NCI-H1417 (cell line): ENCODE data around the gene HPCA.

Experiments
- DNase-seq, 3 experiments: peaks; one replicate each; lab custom pipeline; 2025; lab: John Stamatoyannopoulos, UW

The HPCA gene

GRCh38 chr1:32886004-32886827 is at the start of gene HPCA:
TSS of gene HPCA (plus strand) at chr1:32886491. CDS start at chr1:32888899, 2,408 bp downstream.
- peak in 2 of 3 experiments; percentile 48 to 53 for DNase-seq

- DNase-seq: peak in 2 of 3 experiments; percentile 17 to 74
These were observed 37.8 kb upstream of the HPCA start for GRCh38 chr1:32848354-32849063.

DNA sequence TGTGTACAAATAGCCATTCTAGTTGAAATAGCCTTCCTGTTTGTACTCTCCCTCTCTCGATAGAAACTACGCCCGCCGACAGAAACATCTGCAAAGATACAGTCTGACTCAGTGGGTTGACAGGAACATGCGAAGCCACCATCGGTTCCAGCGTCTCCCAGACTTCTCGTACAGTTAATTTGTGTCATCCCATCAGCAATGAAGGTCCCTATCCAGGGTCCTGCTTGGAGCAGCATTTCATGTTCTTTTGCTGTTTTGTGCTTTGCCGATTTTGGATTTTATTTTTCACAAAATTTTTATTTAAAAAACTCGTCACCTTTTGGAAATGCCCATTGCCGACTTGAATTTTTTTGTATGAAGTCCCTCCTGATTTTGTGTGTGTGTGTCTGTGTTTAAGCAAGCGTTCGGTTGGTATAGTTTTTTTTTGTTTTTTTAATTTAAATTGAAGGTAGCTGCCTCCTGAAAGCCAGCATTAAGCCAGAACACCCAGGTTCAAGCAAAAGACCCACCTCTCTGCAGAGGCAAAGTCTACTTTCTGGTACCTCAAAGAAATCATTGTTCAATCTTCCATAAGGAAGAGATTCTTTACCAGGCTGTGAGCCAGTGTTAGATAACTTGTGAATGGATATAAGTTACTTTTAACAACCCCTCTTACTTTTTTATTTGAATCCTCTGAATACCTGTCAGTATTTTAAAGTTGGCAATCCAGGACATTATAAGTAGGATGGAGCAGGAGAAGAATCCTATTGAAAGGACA is 30.3 kb upstream of the HPCA start:
- no peak for DNase-seq

DNA sequence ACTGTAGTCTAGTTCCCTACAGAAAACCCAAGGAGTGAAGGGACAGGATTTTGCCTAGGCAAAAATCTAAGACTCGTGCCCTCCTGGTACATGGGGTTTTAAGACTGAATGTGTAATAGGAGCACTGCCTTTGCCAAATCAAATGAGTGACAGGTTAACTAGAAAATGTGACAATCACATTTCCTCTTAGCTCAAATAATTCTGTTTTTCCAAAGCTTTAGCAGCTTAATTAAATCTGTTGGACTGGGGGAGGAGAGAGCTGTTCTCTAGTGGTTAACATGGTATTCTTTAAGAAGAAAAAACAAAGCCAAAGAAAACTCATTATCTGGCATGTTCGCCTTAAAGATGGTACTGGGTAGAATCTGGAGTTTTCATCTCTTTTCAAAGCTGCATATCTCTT is 28.2 kb upstream of the HPCA start:
- no peak for DNase-seq

DNA sequence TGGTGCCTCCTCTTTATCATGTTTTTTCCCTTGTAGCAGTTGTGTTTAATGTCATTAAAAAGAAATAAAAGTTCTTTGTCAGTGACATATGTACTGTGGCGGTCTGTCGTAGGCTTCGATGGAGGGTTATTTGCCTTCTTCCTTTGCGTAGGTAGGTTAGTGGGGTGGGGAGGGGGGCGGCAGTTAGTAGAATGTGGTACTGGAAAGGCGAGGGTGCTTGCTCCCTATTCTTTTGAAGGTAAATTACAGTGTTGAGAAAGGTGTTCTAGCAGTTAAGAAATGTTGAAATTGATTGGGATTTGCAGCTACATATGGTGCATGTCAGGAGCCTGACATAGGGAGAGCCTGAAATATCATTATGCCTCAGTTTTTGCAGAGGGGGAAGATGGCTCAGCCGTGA is 27.5 kb upstream of the HPCA start:
- DNase-seq: no peak

DNA sequence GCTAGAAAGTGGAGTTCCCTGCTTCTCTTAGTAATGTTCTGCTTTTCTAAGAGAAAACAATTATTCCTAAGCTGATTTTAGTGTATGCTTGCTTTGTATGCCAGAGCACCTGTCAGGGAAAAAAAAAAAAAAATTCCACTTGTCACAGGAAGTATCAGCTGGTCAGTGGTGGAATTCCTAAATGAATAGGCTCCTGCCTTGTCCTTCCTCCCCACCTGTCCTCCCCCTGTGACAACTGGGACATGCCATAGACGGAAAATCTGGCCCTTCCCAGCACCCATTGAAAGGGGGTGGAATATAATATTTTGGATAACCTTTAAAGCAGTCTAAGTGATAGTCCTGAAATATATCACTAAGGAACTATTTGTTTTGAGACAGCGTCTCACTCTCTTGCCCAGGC is 26.4 kb upstream of the HPCA start:
- DNase-seq: no peak

- no peak for DNase-seq
These were observed 25.7 kb upstream of the HPCA start for GRCh38 chr1:32860566-32860965.

DNA sequence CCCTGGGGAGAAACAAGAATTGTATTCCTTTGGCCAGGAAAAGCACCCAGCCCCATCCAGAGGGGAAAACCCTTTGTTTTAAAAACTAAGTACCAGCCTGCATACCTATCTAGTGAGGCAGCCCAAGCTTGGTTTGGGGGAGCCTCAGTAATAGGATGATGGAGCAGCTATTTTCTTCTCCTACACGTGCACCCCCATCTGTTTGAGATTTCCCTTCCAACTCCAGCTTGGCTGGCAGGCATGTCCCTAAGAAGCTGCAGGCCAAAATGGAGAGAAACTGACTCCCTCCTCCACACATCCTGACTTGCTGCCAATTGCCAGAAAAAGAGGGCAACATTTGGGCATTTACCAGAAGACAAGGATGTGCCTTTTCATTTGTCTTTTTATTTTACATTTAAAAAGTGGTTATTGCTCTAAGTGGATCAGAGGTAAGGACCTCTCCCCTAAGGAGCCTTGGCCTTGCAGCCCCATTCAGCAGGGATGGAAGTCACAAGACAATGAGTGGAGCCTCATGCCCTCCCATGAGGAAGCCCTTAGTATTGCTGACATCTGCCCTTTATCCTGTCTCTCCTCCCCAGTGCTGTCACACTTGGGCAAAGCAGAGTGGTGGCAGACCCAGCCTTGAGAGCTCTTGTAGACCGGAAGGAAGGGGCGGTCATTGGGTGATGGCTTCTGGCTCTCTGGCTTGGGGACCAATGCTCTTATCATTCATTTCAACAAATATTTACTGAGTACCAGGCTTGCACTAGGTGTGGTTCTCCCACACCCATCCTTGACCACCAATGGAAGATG is 24.2 kb upstream of the HPCA start:
- no peak for DNase-seq

DNA sequence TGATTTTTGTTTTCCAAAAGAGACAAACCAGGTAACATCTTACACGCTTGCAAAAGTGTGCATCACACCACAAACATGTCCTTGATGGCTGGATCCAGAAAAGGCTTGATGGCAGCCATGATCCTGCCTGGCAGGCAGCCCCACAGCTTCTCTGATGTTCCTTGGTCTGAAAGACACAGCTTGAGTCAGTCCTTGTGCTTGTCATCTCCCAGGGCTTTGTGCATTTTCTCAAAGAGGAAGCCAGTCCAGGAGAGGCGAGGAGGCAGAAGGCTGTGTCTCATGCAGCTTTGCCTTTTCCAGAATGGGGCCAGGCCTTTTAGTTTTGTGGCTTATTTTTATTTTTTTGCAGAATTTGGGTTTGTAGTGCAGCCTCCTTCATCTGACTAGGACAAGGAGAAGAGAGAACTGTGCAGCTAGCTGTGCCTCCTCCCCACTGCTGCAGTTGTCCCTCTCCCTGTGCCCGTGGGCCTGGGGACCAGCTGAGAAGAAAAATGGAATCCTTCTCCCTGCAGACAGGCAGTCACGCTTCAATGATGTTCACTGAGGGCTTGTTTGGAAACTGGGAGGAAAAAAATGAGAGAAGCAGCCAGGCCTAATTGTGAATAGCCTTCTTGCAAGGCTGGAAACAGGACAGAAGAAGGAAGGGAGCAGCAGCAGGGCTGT is 22.9 kb upstream of the HPCA start:
- DNase-seq: peak in 1 of 3 experiments; percentile 29

- DNase-seq: no peak
These were observed 22.4 kb upstream of the HPCA start for GRCh38 chr1:32863881-32864245.

- DNase-seq: no peak
These were observed 21.8 kb upstream of the HPCA start for GRCh38 chr1:32864375-32865019.

DNA sequence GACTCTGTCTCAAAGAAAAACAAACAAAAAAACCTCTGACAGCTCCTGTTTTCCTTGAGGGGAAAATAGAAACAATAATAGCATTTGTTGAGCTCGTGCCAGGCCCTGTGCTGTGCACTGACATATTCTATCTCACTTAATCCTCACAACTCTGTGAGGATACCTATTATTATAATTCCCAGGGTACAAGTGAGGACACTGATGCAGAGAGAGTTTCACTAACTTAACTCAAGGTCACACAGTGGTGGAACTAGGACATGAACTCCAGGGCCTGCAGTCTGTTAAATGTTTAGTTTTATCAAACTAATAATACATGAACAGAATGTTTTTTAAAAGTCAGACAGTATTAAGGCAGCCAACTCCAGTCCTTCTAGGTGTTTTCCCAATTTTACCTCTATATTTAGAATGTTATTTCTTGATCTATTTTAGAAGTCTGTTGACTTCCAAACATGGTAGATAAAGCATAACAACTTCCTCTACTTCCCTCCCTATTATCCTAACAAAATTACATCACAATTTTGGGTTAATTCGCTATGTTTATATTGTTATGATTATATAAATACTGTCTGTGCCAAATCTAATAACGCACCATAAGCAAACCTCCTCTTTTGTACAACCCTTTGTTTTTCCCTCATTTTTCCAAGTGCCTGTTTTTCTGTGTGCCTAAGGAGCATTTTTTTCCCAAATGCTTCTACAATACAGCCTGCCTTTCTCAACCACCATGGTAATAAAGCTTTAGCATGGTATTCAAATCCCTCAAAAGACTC is 20.5 kb upstream of the HPCA start:
- DNase-seq: no peak

DNA sequence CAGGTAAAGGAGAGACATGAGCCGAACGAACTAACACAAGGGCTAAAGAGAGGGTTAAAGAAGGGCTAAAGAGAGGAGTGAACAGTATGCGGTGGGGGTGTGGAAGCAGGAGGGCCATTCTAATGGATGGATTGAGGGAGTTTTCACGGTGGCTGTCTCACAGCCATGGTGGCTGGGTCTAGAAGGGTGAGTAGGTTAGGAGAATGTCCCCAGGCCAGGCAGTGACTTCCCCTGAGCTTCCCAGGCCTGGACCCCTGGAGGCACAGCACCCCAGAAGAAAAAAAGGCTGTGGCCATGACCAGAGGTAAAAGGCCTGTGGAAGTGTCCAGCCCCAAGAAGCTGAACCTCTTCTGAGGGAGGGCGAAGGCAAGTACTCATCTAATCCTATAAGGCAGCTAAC is 19.1 kb upstream of the HPCA start:
- no peak for DNase-seq

GRCh38 chr1:32867671-32868070 is 18.6 kb upstream of the HPCA start:
- no peak for DNase-seq

DNA sequence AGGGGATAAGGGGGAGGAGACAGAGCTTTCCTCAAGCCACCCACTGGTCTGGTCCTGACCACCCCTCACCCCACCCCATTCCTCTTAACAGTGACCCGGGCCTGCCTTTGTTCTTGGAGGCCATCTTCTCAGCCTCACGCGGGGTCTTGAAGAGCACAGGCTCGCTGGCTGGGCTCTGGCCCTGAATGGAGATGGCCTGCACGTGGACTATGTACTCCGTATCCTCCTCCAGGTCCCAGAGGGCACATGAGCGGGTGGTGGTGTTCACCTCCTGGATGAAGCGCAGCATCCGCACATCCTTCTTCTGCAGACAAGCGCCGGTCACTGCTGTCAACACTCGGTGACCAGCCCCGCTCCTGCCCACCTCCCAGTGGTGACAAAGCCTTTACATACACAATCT is 18.2 kb upstream of the HPCA start:
- no peak for DNase-seq

DNA sequence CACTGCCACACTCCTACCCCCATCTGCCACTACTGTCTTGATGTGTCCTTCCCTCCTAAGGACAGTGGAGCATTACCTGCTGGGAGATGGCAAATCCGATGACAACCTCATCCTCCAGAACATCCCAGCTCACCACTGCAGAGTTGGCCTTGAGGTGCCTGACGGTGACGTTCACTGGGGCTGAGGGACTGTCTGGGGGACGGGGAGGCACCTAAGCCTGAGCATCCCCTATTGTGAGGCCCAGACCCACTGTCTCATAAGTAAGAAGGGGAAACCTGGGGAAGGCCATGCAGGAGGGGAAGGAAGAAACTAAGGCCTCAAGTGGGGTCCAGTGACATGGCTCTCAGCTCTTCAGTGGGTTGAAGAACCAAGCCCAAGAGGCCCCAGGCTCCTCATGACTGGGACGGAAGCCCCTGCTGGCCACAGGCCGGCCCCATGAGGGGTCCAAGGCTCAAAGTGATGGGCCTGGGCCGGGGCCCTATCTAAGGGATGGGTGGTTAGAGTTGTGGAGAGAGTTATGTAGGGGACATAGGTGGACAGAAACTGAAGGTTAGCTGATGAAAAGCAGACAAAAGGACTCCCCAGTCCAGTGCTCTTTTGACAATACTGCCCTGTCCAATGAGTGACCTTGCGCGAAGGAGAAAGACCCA is 17.4 kb upstream of the HPCA start:
- no peak for DNase-seq

- DNase-seq: peak in 2 of 3 experiments; percentile 55 to 73
These were observed 16.2 kb upstream of the HPCA start for GRCh38 chr1:32869923-32870614.

GRCh38 chr1:32870615-32871363 is 15.5 kb upstream of the HPCA start, which contains the start of gene FNDC5:
TSS of gene FNDC5 (minus strand) at chr1:32870912.
- DNase-seq: peak in 2 of 3 experiments; percentile 63 to 68
